Measurements from ENCODE around the gene RCBTB2.

RCBTB2 gene

DNA sequence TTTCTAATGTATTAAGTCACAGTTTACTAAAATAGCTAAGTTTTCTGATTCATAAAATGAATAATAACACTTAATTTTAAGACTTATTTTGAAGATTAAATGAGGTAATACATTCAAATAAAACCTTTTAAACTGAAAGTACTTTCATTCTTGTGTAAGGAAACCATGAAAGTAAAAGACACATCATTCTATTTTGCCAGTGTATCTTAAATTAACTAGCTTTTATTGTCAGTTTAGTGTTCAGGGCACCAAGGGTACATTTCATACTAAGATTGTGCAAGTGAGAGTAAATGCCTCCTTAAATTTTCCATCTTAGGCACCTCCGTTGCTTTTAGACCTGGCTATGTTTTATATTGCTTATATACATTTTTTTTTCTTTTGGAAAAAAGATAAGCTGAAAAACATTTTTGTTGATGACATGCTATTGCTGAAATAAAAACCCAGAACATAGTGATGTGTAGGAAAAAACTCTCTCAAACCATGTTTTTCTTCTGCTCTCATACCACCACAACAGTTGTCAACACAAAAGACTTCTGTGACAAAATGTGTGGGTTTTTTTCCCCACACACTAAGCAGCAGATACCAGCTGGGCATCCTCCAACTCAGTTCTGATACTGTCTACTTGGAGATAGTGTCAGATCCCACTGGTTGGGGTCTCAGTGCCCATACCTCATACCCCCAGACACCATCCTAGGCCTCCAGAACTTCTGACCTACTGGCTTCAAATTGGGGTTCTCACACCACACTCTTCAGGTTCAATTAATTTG lies 89.3 kb downstream of the RCBTB2 start:
- peak; percentile 4 for DNase-seq
